Measurements from ENCODE around the gene ST7L.

Gene ST7L

GRCh38 chr1:112558634-112559033 is 60.3 kb downstream of the ST7L start:
- ATAC-seq, result no peak
- no peak for TF ChIP-seq TCF4 (CRISPR knock-in tag; IDR thresholded peaks at IDR 0.05; ENCODE audit: borderline replicate concordance)
- TF ChIP-seq SNAI2 (CRISPR knock-in tag; IDR thresholded peaks at IDR 0.05), result no peak
- no peak for TF ChIP-seq ZFP3 (CRISPR knock-in tag; IDR thresholded peaks at IDR 0.05)
- no peak for TF ChIP-seq CSDC2 (CRISPR knock-in tag; IDR thresholded peaks at IDR 0.05)
- no peak for TF ChIP-seq TSHZ2 (CRISPR knock-in tag; IDR thresholded peaks at IDR 0.05)
- no peak for TF ChIP-seq ZNF70 (CRISPR knock-in tag; IDR thresholded peaks at IDR 0.05)
- no peak for TF ChIP-seq ZFP30 (CRISPR knock-in tag; IDR thresholded peaks at IDR 0.05)
- TF ChIP-seq POU6F1 (CRISPR knock-in tag; IDR thresholded peaks at IDR 0.05; ENCODE audit: borderline replicate concordance, low read depth), result no peak
- no peak for TF ChIP-seq TOX (CRISPR knock-in tag; IDR thresholded peaks at IDR 0.05; ENCODE audit: borderline replicate concordance)
- TF ChIP-seq ARNTL (CRISPR knock-in tag; IDR thresholded peaks at IDR 0.05; ENCODE audit: borderline replicate concordance, low read depth), result no peak
- no peak for TF ChIP-seq ISL1 (CRISPR knock-in tag; IDR thresholded peaks at IDR 0.05)
- no peak for TF ChIP-seq PPARA (CRISPR knock-in tag; IDR thresholded peaks at IDR 0.05; ENCODE audit: borderline replicate concordance)
- no peak for TF ChIP-seq CSRNP3 (CRISPR knock-in tag; IDR thresholded peaks at IDR 0.05)

GRCh38 chr1:112557385-112557784 is 61.6 kb downstream of the ST7L start:
- peak; percentile 65 for ATAC-seq
- TF ChIP-seq SNAI2 (CRISPR knock-in tag; IDR thresholded peaks at IDR 0.05), result no peak
- TF ChIP-seq CSRNP3 (CRISPR knock-in tag; IDR thresholded peaks at IDR 0.05), result no peak
- TF ChIP-seq POU6F1 (CRISPR knock-in tag; IDR thresholded peaks at IDR 0.05; ENCODE audit: borderline replicate concordance, low read depth), result no peak
- TF ChIP-seq TCF4 (CRISPR knock-in tag; IDR thresholded peaks at IDR 0.05; ENCODE audit: borderline replicate concordance), result no peak
- no peak for TF ChIP-seq OSR1 (CRISPR knock-in tag; IDR thresholded peaks at IDR 0.05)
- no peak for TF ChIP-seq ZNF70 (CRISPR knock-in tag; IDR thresholded peaks at IDR 0.05)
- TF ChIP-seq ARNTL (CRISPR knock-in tag; IDR thresholded peaks at IDR 0.05; ENCODE audit: borderline replicate concordance, low read depth), result no peak
- no peak for TF ChIP-seq PATZ1 (CRISPR knock-in tag; IDR thresholded peaks at IDR 0.05; ENCODE audit: borderline replicate concordance)
- TF ChIP-seq TOX (CRISPR knock-in tag; IDR thresholded peaks at IDR 0.05; ENCODE audit: borderline replicate concordance), result no peak
- TF ChIP-seq ISL1 (CRISPR knock-in tag; IDR thresholded peaks at IDR 0.05), result no peak
- no peak for TF ChIP-seq ZFP30 (CRISPR knock-in tag; IDR thresholded peaks at IDR 0.05)
- TF ChIP-seq TSHZ2 (CRISPR knock-in tag; IDR thresholded peaks at IDR 0.05), result no peak
- TF ChIP-seq ESRRG (CRISPR knock-in tag; IDR thresholded peaks at IDR 0.05), result no peak
- no peak for TF ChIP-seq CSDC2 (CRISPR knock-in tag; IDR thresholded peaks at IDR 0.05)
- TF ChIP-seq ZNF565 (CRISPR knock-in tag; conservative IDR thresholded peaks at IDR 0.05; ENCODE audit: low read depth), result no peak
- no peak for TF ChIP-seq CREB5 (CRISPR knock-in tag; IDR thresholded peaks at IDR 0.05; ENCODE audit: low read depth)
- TF ChIP-seq GLIS3 (CRISPR knock-in tag; IDR thresholded peaks at IDR 0.05), result no peak
- no peak for TF ChIP-seq PPARA (CRISPR knock-in tag; IDR thresholded peaks at IDR 0.05; ENCODE audit: borderline replicate concordance)

Measured in SK-N-SH treated with all-trans-retinoic acid at 6 μM for 48 hours (cell line).